ENCODE data around the gene ITPR1.
A peak's percentile ranks its signal among the peaks of the same experiment; 100 is the strongest.

Gene ITPR1

GRCh38 chr3:4849136-4849535, 356.0 kb downstream of the ITPR1 start:
- 89% methylated on average over 2 of the region's 3 CpGs for WGBS (ENCODE audit: insufficient coverage)
- POLR2A ChIA-PET = interaction anchor here (0.9 kb wide), 1 partner anchor 131 kb away, joined by 3 read pairs; no protein-coding TSS in a partner anchor

GRCh38 chr3:4849739-4850138, 356.6 kb downstream of the ITPR1 start:
- Histone ChIP-seq H3K4me1 (ENCODE audit: control extremely low read depth in 1 of 4, control insufficient read depth in 4 of 4, insufficient read depth in 4 of 4, low read length in 3 of 4) (peaks cover 32 to 67% (median 53%) of the 10 kb centered on the region in 4 experiments), H3K27ac (ENCODE audit: insufficient read depth in 1 of 2, low read depth in 1 of 2, low read length in 2 of 2, poor library complexity in 1 of 2, severe bottlenecking in 2 of 2) (peak overlapping the region in 1 of 2 experiments; percentile 27), H3K27me3 (replicated peaks in 2 of 5; ENCODE audit: control insufficient read depth in 4 of 5, insufficient read depth in 5 of 5, low read length in 4 of 5) (no peaks in the 10 kb centered on the region), H3K36me3 (ENCODE audit: control insufficient read depth in 4 of 4, insufficient read depth in 4 of 4, low read length in 3 of 4) (peaks cover 3 to 4% (median 4%) of the 10 kb centered on the region in 4 experiments), H3K4me3 (ENCODE audit: control insufficient read depth in 1 of 7, extremely low read depth in 1 of 7, insufficient read depth in 4 of 7, low read depth in 2 of 7, low read length in 6 of 7) (no peak overlapping the region), H3K9me3 (ENCODE audit: control extremely low read depth in 1 of 5, control insufficient read depth in 4 of 5, insufficient read depth in 2 of 5, low read depth in 1 of 5, low read length in 4 of 5) (no peaks in the 10 kb centered on the region)
- no peak for DNase-seq
- ChIA-PET CTCF (interaction anchor here (0.9 to 2.1 kb wide), 9 partner anchors 8 to 129 kb away, joined by 3 to 8 read pairs (median 4); partner anchors contain the start of gene BHLHE40), POLR2A (no interaction called here)

More at GRCh38 chr3:4849136-4849535, 356.0 kb downstream of the ITPR1 start:
- CTCF ChIA-PET = interaction anchor here (1.5 to 2.1 kb wide), 4 partner anchors 9 to 130 kb away, joined by 3 to 7 read pairs (median 4); partner anchors contain the start of gene BHLHE40
- Histone ChIP-seq H3K27me3 (replicated peaks in 2 of 5; ENCODE audit: control insufficient read depth in 4 of 5, insufficient read depth in 5 of 5, low read length in 4 of 5) (no peaks in the 10 kb centered on the region), H3K36me3 (ENCODE audit: control insufficient read depth in 4 of 4, insufficient read depth in 4 of 4, low read length in 3 of 4) (peaks cover 3 to 6% (median 4%) of the 10 kb centered on the region in 4 experiments), H3K27ac (ENCODE audit: insufficient read depth in 1 of 2, low read depth in 1 of 2, low read length in 2 of 2, poor library complexity in 1 of 2, severe bottlenecking in 2 of 2) (peak overlapping the region in 1 of 2 experiments; percentile 27), H3K9me3 (ENCODE audit: control extremely low read depth in 1 of 5, control insufficient read depth in 4 of 5, insufficient read depth in 2 of 5, low read depth in 1 of 5, low read length in 4 of 5) (no peaks in the 10 kb centered on the region), H3K4me1 (ENCODE audit: control extremely low read depth in 1 of 4, control insufficient read depth in 4 of 4, insufficient read depth in 4 of 4, low read length in 3 of 4) (peaks cover 32 to 69% (median 49%) of the 10 kb centered on the region in 4 experiments), H3K4me3 (ENCODE audit: control insufficient read depth in 1 of 7, extremely low read depth in 1 of 7, insufficient read depth in 4 of 7, low read depth in 2 of 7, low read length in 6 of 7) (no peak overlapping the region)
- no peak for DNase-seq

- Histone ChIP-seq H3K36me3 (ENCODE audit: control insufficient read depth in 4 of 4, insufficient read depth in 4 of 4, low read length in 3 of 4) (peaks cover 3 to 4% (median 4%) of the 10 kb centered on the region in 4 experiments), H3K4me3 (ENCODE audit: control insufficient read depth in 1 of 7, extremely low read depth in 1 of 7, insufficient read depth in 4 of 7, low read depth in 2 of 7, low read length in 6 of 7) (no peak overlapping the region), H3K27me3 (replicated peaks in 2 of 5; ENCODE audit: control insufficient read depth in 4 of 5, insufficient read depth in 5 of 5, low read length in 4 of 5) (no peaks in the 10 kb centered on the region), H3K4me1 (ENCODE audit: control extremely low read depth in 1 of 4, control insufficient read depth in 4 of 4, insufficient read depth in 4 of 4, low read length in 3 of 4) (peaks cover 29 to 63% (median 52%) of the 10 kb centered on the region in 4 experiments), H3K9me3 (ENCODE audit: control extremely low read depth in 1 of 5, control insufficient read depth in 4 of 5, insufficient read depth in 2 of 5, low read depth in 1 of 5, low read length in 4 of 5) (no peaks in the 10 kb centered on the region), H3K27ac (ENCODE audit: insufficient read depth in 1 of 2, low read depth in 1 of 2, low read length in 2 of 2, poor library complexity in 1 of 2, severe bottlenecking in 2 of 2) (peak overlapping the region in 1 of 2 experiments; percentile 44)
- CTCF ChIA-PET = interaction anchor here (0.6 to 2.1 kb wide), 10 partner anchors 8 to 178 kb away, joined by 3 to 8 read pairs (median 4); partner anchors contain the start of gene BHLHE40
- peak in 2 of 3 donors; percentile 57 to 61 for DNase-seq
- 100% methylated on average over 2 of the region's 5 CpGs for whole genome bisulfite sequencing (ENCODE audit: insufficient coverage)
- POLR2A ChIA-PET = interaction anchor here (1.6 kb wide), 1 partner anchor 129 kb away, joined by 4 read pairs; the partner anchor contains the start of gene BHLHE40
These were observed 357.2 kb downstream of the ITPR1 start for GRCh38 chr3:4850211-4850927.

- H3K27me3 ChIP-seq (replicated peaks in 2 of 5; ENCODE audit: control insufficient read depth in 4 of 5, insufficient read depth in 5 of 5, low read length in 4 of 5) = no peaks in the 10 kb centered on the region
- ChIA-PET CTCF (interaction anchor here (0.6 to 1.7 kb wide), 4 partner anchors 13 to 178 kb away, joined by 3 to 8 read pairs (median 3); no protein-coding TSS in a partner anchor), POLR2A (interaction anchor here (1.6 kb wide), 1 partner anchor 128 kb away, joined by 4 read pairs; the partner anchor contains the start of gene BHLHE40)
- H3K4me3 ChIP-seq (ENCODE audit: control insufficient read depth in 1 of 7, extremely low read depth in 1 of 7, insufficient read depth in 4 of 7, low read depth in 2 of 7, low read length in 6 of 7) = no peak overlapping the region
- H3K9me3 ChIP-seq (ENCODE audit: control extremely low read depth in 1 of 5, control insufficient read depth in 4 of 5, insufficient read depth in 2 of 5, low read depth in 1 of 5, low read length in 4 of 5) = no peaks in the 10 kb centered on the region
- DNase-seq = no peak
- 100% methylated on average over 2 of the region's 3 CpGs for WGBS (ENCODE audit: insufficient coverage)
- peaks cover 26 to 63% (median 52%) of the 10 kb centered on the region in 4 experiments for H3K4me1 ChIP-seq (ENCODE audit: control extremely low read depth in 1 of 4, control insufficient read depth in 4 of 4, insufficient read depth in 4 of 4, low read length in 3 of 4)
- H3K36me3 ChIP-seq (ENCODE audit: control insufficient read depth in 4 of 4, insufficient read depth in 4 of 4, low read length in 3 of 4) = peaks cover 3 to 4% (median 4%) of the 10 kb centered on the region in 4 experiments
- H3K27ac ChIP-seq (ENCODE audit: insufficient read depth in 1 of 2, low read depth in 1 of 2, low read length in 2 of 2, poor library complexity in 1 of 2, severe bottlenecking in 2 of 2) = no peak overlapping the region
These were observed 357.7 kb downstream of the ITPR1 start for GRCh38 chr3:4850928-4851265.

GRCh38 chr3:4852780-4853748, 359.9 kb downstream of the ITPR1 start:
- Histone ChIP-seq H3K9me3 (ENCODE audit: control extremely low read depth in 1 of 5, control insufficient read depth in 4 of 5, insufficient read depth in 2 of 5, low read depth in 1 of 5, low read length in 4 of 5) (no peaks in the 10 kb centered on the region), H3K27ac (ENCODE audit: insufficient read depth in 1 of 2, low read depth in 1 of 2, low read length in 2 of 2, poor library complexity in 1 of 2, severe bottlenecking in 2 of 2) (no peak overlapping the region), H3K4me1 (ENCODE audit: control extremely low read depth in 1 of 4, control insufficient read depth in 4 of 4, insufficient read depth in 4 of 4, low read length in 3 of 4) (peaks cover 23 to 64% (median 53%) of the 10 kb centered on the region in 4 experiments), H3K4me3 (ENCODE audit: control insufficient read depth in 1 of 7, extremely low read depth in 1 of 7, insufficient read depth in 4 of 7, low read depth in 2 of 7, low read length in 6 of 7) (peak overlapping the region in 2 of 7 experiments; percentile 22 to 26), H3K27me3 (replicated peaks in 2 of 5; ENCODE audit: control insufficient read depth in 4 of 5, insufficient read depth in 5 of 5, low read length in 4 of 5) (no peaks in the 10 kb centered on the region), H3K36me3 (ENCODE audit: control insufficient read depth in 4 of 4, insufficient read depth in 4 of 4, low read length in 3 of 4) (peaks cover 0 to 4% (median 3%) of the 10 kb centered on the region in 4 experiments)
- peak in 1 of 3 donors; percentile 36 for DNase-seq
- ChIA-PET CTCF (interaction anchor here (1.6 kb wide), 2 partner anchors 28 to 126 kb away, joined by 3 read pairs; no protein-coding TSS in a partner anchor), POLR2A (interaction anchor here (1.7 kb wide), 1 partner anchor 126 kb away, joined by 3 read pairs; the partner anchor contains the start of gene BHLHE40)
- 78% methylated on average over 2 of the region's 5 CpGs for WGBS (ENCODE audit: insufficient coverage)

- H3K27ac ChIP-seq (ENCODE audit: insufficient read depth in 1 of 2, low read depth in 1 of 2, low read length in 2 of 2, poor library complexity in 1 of 2, severe bottlenecking in 2 of 2) = no peak overlapping the region
- peaks cover 23 to 64% (median 53%) of the 10 kb centered on the region in 4 experiments for H3K4me1 ChIP-seq (ENCODE audit: control extremely low read depth in 1 of 4, control insufficient read depth in 4 of 4, insufficient read depth in 4 of 4, low read length in 3 of 4)
- no peaks in the 10 kb centered on the region for H3K9me3 ChIP-seq (ENCODE audit: control extremely low read depth in 1 of 5, control insufficient read depth in 4 of 5, insufficient read depth in 2 of 5, low read depth in 1 of 5, low read length in 4 of 5)
- peak overlapping the region in 1 of 7 experiments; percentile 22 for H3K4me3 ChIP-seq (ENCODE audit: control insufficient read depth in 1 of 7, extremely low read depth in 1 of 7, insufficient read depth in 4 of 7, low read depth in 2 of 7, low read length in 6 of 7)
- no peaks in the 10 kb centered on the region for H3K36me3 ChIP-seq (ENCODE audit: control insufficient read depth in 4 of 4, insufficient read depth in 4 of 4, low read length in 3 of 4)
- ChIA-PET POLR2A (interaction anchor here (1.7 kb wide), 1 partner anchor 125 kb away, joined by 3 read pairs; the partner anchor contains the start of gene BHLHE40), CTCF (interaction anchor here (0.6 to 1.6 kb wide), 2 partner anchors 18 to 125 kb away, joined by 3 read pairs; no protein-coding TSS in a partner anchor)
- no peaks in the 10 kb centered on the region for H3K27me3 ChIP-seq (replicated peaks in 2 of 5; ENCODE audit: control insufficient read depth in 4 of 5, insufficient read depth in 5 of 5, low read length in 4 of 5)
- no peak for DNase-seq
These were observed 360.6 kb downstream of the ITPR1 start for GRCh38 chr3:4853749-4854140.
